GM20431 (cell line): ENCODE data around the gene FBXO17.

Source experiments
- in situ Hi-C: fragments of 300-500 bp; cut with MseI, MboI; formaldehyde crosslinking; loops from one replicate; pipeline ENCODE4 v1.15.0; 2020; ENCODE audit warnings: low sequenced_read_pairs; ENCODE audit not compliant: unreplicated experiment

The FBXO17 gene

DNA sequence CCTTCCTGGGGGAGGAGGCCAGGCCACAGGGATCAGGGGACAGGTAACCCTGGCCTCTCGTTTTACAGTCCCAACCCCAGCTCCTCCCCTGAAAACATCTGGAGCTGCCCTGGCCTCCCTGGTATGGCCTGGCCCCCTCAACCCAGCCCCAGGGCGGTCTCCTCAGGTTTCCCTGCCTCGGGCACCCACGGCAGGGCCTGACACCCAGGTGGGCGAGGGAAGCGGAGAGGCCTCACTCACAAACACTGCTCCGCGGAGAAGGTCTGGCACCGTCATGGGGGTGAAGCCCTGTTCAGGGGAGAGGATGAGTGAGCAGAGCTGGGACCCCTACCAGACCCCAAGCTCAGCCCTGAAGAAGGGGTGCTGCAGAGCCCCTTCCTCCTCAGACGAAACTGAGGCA lies 57.0 kb downstream of the FBXO17 start:
- in situ Hi-C loops = no loop called here

DNA sequence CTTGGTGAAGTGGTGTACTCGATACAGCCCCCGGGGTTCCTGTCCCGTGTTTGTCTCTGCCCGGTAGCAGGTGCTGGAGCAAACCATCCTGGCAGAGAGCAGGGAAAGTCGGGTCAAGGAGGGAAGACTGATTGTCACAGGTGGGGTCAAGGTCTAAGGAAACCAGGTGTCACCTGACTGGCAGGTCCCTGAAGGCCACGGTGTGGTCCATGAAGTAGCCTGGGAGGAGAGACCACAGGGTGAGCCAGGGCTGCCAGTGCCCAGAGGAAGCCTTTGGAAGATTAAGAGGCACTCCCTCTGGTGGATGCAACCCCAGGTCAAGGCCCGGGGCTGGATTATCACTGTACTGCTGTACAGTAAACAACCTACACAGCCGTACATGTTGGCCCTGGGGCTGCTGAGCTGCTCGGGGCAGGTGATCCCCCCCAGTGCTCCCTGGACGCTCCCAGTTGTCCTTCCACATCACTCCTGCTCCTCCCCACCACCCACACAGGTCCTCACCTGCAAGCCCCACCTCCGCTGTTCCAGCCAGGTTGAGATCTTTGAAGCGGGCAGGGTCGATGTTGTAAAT lies 57.5 kb downstream of the FBXO17 start:
- in situ Hi-C loops = no loop called here

DNA sequence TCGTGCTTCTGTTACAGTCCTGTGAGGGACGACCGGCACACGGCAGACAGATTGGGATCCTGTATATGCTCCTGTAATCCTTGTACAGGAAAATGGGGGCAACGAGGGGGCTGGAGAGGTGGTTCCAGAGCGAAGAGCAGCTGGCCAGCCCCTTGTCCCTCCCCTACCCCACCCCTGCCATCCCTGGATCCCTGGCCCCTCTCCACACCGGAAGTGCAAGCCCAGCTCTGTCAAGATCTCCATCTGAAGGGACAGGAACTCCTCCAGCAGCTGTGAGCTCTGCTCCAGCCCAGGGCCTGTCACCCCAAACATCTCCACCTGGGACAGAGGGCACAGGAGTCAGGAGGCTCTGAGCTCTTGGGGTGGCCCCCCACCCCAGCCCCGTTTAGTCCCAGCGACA lies 58.0 kb downstream of the FBXO17 start:
- in situ Hi-C loops = no loop called here

DNA sequence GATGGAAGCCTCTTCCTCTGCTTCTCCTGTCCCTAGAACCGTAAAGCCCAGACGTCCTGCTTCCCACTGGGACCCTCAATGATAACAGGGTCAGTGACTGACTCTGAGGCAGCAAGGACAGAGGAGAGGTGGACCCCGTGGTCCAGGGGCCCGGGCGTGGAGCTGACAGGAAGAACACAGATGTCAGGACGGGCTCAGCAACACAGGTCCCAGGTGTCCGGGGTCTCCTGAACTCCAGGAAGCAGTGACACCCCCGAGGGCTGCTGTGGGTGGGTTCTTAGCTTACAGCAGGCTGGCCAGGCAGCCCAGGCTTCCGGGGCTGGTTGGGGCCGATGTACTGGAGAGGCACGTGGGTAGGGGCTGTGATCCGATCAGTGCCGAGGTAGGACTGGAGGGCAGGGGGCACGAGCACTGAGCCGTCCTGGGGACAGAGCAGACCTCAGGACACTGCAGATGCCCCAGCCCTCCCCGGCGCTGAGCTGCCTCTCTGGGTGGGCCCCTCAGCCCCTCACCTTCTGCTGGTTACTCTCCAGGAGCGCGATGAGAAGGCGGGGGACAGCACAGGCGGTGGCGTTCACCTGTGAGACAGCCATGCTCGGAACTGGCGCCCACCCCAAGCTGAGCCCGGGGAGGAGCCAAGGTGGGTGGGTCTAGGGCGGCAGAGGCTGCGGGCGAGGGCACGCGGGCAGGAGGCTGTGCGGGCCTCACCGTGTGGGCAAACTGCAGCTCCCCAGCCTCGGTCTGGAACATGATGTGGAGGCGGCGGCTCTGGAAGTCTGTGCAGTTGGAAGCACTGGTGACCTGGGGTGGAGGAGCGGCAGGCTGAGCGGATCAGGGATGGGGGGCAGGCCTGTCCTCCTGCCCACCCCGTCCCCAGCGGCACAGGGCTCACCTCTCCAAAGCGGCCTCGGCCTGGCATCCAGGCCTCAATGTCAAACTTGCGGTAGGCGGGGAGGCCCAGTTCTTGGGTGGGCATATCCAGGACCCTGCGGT lies 59.9 kb downstream of the FBXO17 start:
- in situ Hi-C loops = no loop called here

DNA sequence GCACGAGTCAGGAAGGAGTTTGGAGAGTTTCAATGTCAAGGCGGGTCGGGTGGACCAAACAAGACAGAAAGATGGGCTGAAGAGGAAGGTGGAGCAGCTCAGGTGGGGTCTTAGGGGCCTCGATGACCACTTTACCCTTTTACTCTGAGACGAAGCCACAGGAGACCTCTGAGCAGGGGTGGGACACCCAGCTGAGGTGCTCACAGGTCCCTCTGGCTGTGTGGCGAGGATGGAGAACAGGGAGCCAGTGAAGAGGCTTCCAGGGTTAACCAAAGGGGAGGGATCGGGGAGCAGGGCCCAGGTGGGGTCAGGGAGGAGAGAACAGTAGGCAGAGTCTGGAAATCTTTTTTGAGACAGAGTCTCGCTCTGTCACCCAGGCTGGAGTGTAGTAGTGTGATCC lies 61.6 kb downstream of the FBXO17 start:
- in situ Hi-C loops = no loop called here

DNA sequence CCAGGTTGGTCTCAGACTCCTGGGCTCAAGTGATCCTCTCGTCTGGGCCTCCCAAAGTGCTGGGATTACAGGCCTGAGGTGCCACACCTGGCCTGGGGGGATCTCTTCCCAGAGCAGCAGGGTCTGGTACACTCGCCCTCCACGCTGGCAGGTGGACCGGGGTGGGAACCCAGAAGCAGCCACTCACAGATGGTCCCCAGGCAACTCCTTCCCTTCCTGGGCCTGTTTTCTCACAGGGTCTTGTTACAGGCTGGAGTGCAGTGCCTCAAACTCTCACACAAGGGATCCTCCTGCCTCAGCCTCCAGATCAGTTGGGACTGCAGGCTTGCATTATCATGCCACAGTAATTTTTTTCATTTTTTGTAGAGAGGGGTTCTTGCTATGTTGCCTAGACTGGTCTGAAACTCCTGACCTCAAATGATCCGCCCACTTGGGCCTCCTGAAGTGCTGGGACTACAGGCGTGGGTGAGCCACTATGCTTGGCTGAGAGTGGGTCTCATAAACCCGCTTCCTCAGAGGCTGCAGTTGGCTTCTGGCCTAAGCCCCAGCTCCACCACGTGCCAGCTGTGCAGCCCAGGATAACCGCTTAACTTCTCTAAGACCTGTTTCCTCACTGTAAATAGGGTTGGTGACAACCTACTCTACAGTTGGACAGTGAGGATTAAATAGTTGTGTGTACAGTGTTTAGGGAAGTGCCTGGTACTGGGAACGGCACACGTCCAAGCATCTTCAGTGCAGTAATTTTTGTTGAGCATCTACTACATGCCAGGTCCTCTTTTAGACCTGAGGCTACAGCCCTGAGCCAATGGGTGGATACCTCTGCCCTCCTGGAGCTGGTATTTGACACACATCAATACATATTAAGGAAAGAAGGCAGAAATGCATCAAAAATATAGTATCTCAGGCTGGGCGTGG lies 62.7 kb downstream of the FBXO17 start:
- in situ Hi-C loops = no loop called here

DNA sequence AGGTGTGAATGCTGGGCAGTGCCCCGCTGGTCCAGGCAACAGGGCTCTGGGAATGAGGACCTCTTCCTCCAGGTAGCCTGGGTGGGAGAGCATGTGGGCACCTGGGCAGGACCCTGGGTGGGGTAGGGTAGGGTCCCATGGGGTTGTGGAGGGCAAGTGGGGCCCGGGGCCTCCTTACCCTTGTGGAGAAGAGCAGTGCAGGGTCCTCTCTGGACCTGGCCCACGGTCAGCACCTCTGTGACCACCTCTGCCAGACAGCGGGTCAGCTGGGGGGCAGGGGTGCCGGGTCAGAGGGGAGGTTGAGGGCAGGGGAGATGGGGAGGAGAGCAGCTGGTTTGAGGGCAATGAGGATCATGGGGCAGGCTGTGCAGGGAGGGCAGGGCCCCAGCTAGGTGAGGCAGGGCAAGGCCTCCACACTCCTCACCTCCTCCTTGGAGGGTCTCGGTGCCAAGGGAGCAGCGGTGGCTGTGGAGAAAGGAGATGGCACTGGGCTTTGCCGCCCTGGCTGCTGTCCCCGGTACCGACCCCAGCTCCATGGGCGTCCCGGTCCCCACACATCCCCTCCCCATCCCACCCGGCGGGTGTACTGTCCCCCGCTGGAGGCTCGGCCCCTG lies 64.0 kb downstream of the FBXO17 start:
- in situ Hi-C loops = no loop called here

DNA sequence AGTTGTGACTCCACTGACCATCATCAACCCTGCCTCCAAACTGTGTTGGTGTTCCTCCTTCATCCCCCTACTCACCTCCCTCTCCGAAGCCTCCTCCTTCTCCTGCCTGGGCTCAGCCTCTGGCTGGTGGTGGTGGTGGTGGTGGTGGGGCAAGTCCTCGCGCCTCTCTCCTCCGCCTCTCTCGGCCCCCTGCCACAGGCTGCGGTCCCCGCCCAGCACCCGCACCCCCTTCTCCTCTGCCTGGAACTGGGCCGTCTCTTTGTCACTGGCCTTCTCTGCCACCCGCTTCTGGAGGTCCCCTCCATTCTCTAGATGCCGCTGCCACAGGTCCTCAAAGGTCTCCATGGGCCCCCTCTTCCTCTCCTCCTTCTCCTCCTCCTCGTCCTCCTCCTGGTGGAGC lies 65.1 kb downstream of the FBXO17 start:
- in situ Hi-C loops = no loop called here

DNA sequence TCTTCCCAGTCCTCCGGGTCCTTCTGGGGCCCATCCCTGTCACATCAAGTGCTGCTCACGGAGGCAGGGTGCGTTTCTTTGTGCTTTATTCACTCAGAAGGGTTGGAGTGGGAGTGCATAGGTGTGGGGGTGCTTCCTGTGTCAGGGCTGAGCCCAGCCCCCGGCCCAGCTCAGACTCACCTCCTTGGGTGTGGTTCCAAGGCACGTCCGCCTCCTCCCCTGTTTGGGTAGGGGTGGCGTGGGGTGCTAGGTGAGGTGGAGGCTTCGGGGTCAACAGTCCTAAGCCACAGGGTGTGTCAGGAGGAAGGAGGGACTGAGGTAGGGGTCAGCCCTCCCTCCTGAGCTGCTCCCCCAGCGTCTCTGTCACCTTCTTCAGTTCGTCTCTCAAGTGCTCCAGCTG lies 66.6 kb downstream of the FBXO17 start:
- in situ Hi-C loops = no loop called here

DNA sequence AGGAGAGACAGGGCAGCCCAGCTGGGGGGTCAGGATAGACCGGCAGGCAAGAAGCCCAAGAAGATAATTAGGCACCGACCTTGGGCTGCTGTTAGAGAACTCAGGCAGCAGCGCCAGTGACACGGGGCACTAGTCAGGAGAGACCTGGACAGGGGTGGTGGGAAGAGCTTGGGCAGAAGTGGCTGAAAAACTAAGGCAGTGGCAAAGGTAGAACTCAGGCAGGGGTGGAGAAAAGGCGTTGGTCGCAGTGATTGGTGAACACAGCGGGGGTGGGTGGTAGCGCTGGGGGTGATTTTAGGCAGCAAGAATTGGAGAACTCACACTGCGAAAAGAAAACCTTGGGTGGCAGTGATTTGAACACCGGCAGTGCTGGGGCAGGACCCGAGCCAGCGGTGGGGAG lies 67.9 kb downstream of the FBXO17 start:
- in situ Hi-C loops = no loop called here

DNA sequence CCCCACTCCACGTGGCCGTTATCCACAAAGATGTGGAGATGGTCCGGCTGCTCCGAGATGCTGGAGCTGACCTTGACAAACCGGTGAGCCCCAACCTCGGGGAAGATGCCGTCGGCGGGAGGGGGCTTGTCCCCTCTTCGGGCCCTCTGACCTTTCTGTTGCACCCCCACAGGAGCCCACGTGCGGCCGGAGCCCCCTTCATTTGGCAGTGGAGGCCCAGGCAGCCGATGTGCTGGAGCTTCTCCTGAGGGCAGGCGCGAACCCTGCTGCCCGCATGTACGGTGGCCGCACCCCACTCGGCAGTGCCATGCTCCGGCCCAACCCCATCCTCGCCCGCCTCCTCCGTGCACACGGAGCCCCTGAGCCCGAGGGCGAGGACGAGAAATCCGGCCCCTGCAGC lies 68.3 kb downstream of the FBXO17 start:
- in situ Hi-C loops = no loop called here

DNA sequence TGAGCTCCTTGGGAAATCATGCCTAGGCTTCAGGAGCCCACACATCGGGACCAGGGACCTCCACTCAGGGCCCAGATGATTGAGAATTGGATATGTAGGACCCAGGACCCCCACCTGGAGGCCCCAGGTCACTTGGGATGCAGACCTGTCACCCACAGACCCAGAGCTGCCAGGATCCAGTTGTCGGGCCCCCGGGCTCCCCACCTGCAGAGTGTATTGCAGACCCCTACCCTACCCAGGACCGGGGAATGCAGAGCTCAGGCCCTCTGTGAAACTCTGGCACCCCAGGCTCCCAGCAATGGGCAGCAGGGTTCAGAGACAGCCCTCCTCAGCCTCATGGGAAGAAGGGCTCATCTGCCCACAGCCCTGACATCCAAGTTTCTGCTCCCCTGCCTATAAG lies 69.9 kb downstream of the FBXO17 start:
- in situ Hi-C loops = no loop called here

DNA sequence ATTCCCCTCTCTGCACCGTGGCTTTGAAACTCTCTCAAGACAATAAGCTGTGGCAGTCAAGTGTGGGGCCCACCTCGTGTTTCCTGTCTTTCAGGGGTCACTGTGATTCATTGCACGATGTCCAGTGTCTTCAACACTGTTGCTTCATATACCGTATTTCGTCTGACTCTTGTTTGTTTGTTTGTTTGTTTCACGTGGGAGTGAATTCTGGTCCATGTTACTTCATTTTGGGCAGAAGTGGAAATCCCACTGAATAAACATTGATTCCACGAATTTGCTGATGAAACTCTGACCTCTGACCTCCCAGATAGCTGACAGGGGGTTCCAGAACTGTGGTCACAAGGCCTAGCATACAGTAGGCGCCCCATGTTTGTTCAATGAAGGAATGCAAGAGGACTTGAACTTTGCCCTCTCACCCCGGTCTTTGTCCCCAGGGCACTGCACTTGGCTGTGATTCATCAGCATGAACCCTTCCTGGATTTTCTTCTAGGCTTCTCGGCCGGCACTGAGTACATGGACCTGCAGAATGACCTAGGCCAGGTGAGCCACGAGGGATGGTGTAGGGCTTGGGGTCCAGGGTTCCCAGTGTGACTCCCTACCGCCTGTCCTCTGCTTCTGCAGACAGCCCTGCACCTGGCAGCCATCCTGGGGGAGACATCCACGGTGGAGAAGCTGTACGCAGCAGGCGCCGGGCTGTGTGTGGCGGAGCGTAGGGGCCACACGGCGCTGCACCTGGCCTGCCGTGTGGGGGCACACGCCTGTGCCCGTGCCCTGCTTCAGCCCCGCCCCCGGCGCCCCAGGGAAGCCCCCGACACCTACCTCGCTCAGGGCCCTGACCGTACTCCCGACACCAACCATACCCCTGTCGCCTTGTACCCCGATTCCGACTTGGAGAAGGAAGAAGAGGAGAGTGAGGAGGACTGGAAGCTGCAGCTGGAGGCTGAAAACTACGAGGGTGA lies 70.7 kb downstream of the FBXO17 start:
- in situ Hi-C loops = no loop called here

DNA sequence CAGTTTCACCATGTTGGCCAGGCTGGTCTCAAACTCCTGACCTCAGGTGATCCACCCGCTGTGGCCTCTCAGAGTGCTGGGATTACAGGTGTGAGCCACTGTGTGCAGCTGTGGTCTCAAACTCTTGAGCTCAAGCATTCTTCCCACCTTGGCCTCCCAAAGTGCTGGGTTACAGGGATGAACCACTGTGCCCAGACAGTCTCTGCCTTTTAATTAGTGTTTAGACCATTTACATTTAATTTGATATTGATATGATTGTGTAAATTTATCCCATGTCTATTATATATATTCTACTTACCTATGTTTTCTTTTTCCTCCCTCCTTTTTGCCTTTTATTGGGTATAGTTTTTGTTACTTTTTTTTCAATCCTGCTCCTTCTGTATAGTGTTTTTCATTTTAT lies 73.9 kb downstream of the FBXO17 start:
- in situ Hi-C loops = no loop called here

DNA sequence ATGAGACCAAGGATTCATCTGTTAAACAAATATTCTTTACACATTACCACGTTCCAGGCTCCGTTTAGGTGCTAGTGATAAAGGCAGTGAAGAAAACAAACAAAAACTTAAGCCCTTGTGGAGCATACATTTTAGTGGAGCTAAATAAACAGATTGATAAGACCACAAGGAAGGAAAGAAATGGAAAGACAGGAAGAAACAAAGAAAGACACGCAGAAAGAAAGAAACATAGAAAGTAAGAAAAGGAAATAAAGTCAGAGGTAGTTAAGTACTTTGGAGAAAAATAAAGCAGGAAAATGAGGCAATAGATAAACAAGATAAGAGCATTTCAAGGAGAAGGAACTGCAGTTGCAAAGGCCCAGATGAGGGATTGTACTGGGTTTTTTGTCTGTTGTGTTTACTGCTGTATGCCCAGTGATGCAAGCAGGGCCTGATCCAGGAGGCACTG lies 74.8 kb downstream of the FBXO17 start:
- in situ Hi-C loops = no loop called here

DNA sequence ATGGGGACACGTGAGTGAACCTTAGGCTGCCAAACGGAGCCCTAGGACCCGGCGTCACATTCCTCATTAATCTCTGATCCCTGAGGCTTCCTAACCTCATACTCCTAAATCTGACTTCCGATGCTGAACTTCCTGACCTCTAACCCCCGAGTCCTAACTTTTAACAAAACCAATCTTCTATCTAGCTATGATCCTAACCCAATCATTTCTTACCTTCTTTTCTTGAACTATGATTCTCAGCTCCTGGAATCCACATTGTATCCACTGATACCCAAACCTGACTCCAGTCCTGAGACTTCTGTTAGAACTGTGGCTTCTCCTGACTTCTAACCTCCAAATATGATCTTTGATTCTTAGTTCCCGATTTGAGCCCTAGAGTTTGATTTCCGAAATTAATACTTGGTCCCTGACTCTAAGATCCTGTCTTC lies 75.3 kb downstream of the FBXO17 start:
- in situ Hi-C loops = no loop called here

DNA sequence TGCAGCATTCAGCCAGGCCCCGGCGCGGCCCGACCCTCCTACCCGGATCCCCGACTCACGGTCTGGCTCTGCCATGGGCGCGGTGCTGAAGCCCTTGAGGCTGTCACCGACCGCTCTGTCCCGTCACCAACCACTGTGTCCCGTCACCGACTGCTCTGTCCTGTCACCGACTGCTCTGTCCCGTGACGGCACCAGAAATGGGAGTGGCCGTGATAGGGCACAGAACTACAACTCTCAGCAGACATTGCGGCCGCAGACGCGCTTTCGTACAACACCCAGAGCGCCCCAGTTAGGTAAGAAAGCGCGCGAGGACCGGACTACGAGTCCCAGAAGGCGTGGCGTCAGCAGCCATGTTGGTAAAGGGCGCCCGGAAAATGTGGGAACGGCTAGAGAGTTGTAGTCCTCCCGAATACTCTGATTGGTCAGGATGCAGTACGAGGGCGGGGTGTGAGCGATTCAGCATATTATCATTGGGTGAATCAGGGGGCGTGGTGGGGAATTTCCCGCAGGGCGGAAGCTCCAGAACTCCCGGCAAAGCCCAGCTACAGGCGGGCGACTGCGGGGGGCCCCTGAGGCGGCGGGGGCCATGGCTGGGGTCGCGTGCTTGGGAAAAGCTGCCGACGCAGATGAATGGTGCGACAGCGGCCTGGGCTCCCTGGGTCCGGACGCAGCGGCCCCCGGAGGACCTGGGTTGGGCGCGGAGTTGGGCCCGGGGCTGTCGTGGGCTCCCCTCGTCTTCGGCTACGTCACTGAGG lies 75.9 kb downstream of the FBXO17 start, which contains the start of the genes NFKBIB and SIRT2:
Gene NFKBIB (plus strand): TSS at position 523 of the 755 bp plus-strand sequence. CDS start 64 bp downstream, at position 587.
Gene SIRT2 (minus strand): TSS at position 172 of the 755 bp plus-strand sequence. CDS start 97 bp downstream, at position 75.
- in situ Hi-C loops = no loop called here
